GM21367 (cell line): ENCODE measurements around the gene NSDHL.
"Not testable (repeated sequence)": the region's sequence is repeated elsewhere in the genome, so short reads cannot be mapped to it uniquely, and the experiment has no call there.

Source experiments
- ATAC-seq: cut with Tn5 transposase; IDR thresholded peaks from one replicate; pipeline ENCODE4 v1.9.1; 2021; ENCODE audit not compliant: unreplicated experiment

The NSDHL gene

GRCh38 chrX:152830312-152831305 lies at the start of gene NSDHL, which contains the start of gene CETN2:
NSDHL (plus strand) TSS chrX:152831063; CDS start chrX:152846325, 15,262 bp downstream.
CETN2 (minus strand) TSS chrX:152830757; CDS start chrX:152830710, 47 bp downstream.
- ATAC-seq = peak; percentile 99

- peak; percentile 83 for ATAC-seq
These were observed 43.8 kb upstream of the NSDHL start for GRCh38 chrX:152787062-152787461.

GRCh38 chrX:152798945-152799344 lies 31.9 kb upstream of the NSDHL start:
- no peak for ATAC-seq

- ATAC-seq = no peak
These were observed 24.8 kb upstream of the NSDHL start for GRCh38 chrX:152806035-152806434.

- no peak for ATAC-seq
These were observed 20.5 kb upstream of the NSDHL start for GRCh38 chrX:152810403-152810802.

- ATAC-seq = no peak
These were observed 17.7 kb upstream of the NSDHL start for GRCh38 chrX:152813206-152813605.

- no peak for ATAC-seq
These were observed 16.8 kb upstream of the NSDHL start for GRCh38 chrX:152814048-152814447.

GRCh38 chrX:152817078-152817764 lies 13.6 kb upstream of the NSDHL start:
- no peak for ATAC-seq

- ATAC-seq = no peak
These were observed 12.5 kb upstream of the NSDHL start for GRCh38 chrX:152818356-152818755.

- ATAC-seq = no peak
These were observed 11.6 kb upstream of the NSDHL start for GRCh38 chrX:152819266-152819665.

- ATAC-seq = no peak
These were observed 11.1 kb upstream of the NSDHL start for GRCh38 chrX:152819732-152820131.

GRCh38 chrX:152821145-152821765 lies 9.6 kb upstream of the NSDHL start:
- ATAC-seq = no peak

- no peak for ATAC-seq
These were observed 8.3 kb upstream of the NSDHL start for GRCh38 chrX:152822383-152823086.

GRCh38 chrX:152823657-152824056 lies 7.2 kb upstream of the NSDHL start:
- no peak for ATAC-seq

- no peak for ATAC-seq
These were observed 6.0 kb upstream of the NSDHL start for GRCh38 chrX:152824841-152825374.

GRCh38 chrX:152831391-152831790 lies 528 bp downstream of the NSDHL start:
- ATAC-seq = no peak

- no peak for ATAC-seq
These were observed 1.7 kb downstream of the NSDHL start for GRCh38 chrX:152832520-152832919.

- ATAC-seq = no peak
These were observed 2.5 kb downstream of the NSDHL start for GRCh38 chrX:152833378-152833777.

- ATAC-seq = not testable (repeated sequence)
These were observed 4.6 kb downstream of the NSDHL start for GRCh38 chrX:152835470-152835869.

GRCh38 chrX:152842772-152843338 lies 12.0 kb downstream of the NSDHL start:
- no peak for ATAC-seq
